Measurements from ENCODE around the gene LYPLAL1.
"Not testable (repeated sequence)": the region's sequence is repeated elsewhere in the genome, so short reads cannot be mapped to it uniquely, and the experiment has no call there.

The LYPLAL1 gene

DNA sequence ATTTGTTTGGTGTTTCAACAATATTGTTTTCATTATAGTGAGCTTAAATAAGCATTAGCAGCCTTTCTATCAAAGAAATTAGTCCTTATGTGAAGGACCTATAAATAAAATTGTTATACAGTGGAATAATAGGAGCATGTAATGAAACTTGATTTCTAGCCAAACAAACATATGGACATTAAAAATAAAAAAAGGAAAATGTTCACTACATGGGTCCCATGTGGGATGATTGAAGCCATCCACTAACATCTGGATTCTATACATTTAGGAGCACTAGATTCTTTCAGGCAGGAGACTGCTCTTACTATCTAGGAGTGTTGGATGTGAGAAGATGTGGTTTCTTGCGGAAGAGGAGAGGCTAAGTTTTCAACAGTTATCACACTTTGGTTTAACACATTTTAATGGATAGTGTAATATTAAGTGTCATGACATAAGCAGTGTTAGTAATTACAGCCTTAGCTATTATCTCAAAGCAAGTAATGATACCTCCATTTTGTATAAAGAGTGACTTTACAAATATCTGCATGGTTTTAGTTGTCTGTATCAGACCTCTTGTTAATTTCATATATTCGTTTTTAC lies 62.3 kb downstream of the LYPLAL1 start:
- Histone ChIP-seq H3K27ac (no peak overlapping the region), H3K4me3 (ENCODE audit: low read depth, low read length) (no peak overlapping the region), H3K36me3 (replicated peaks) (no peaks in the 10 kb centered on the region), H3K27me3 (replicated peaks) (no peaks in the 10 kb centered on the region)
- in situ Hi-C loops (cut with HindIII; ENCODE audit: low pct_ligation_motif_present, low sequenced_read_pairs): no loop called here
- no peak for DNase-seq
- TF ChIP-seq, protein P1, sequence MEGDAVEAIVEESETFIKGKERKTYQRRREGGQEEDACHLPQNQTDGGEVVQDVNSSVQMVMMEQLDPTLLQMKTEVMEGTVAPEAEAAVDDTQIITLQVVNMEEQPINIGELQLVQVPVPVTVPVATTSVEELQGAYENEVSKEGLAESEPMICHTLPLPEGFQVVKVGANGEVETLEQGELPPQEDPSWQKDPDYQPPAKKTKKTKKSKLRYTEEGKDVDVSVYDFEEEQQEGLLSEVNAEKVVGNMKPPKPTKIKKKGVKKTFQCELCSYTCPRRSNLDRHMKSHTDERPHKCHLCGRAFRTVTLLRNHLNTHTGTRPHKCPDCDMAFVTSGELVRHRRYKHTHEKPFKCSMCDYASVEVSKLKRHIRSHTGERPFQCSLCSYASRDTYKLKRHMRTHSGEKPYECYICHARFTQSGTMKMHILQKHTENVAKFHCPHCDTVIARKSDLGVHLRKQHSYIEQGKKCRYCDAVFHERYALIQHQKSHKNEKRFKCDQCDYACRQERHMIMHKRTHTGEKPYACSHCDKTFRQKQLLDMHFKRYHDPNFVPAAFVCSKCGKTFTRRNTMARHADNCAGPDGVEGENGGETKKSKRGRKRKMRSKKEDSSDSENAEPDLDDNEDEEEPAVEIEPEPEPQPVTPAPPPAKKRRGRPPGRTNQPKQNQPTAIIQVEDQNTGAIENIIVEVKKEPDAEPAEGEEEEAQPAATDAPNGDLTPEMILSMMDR (IDR thresholded peaks at IDR 0.05; ENCODE audit: low read depth, low read length, missing control alignments): no peak

DNA sequence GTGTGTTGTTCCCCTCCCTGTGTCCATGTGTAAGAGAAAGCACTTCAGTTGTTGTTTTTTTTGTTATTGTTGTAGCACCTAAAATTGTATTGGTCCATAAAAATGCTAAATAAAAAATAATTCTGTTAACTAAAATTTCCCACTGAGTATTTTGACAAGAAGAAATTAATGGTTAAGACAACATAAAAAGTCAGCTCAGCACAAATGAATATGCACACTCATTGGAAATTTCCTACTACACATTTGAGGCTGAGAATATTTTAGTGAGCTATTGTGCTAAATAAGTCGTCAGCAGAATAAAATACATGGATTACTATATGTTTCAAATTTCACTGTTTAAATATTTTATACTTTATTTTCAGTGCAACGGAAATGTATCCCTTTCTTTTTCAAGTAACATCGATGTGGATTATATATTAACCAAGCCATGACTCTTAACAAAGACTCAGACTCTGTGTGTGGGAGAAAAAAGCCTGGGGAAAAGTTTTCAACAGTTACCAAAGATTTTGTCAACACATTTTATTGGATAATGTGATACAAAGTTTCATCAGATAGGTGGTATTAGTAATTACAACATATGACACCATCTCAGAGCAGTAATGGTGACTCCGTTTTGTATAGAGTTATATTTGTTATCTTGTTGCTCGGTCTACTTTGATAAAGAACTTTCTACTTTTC lies 63.4 kb downstream of the LYPLAL1 start:
- DNase-seq: no peak
- in situ Hi-C loops (cut with HindIII; ENCODE audit: low pct_ligation_motif_present, low sequenced_read_pairs): no loop called here
- Histone ChIP-seq H3K4me3 (ENCODE audit: low read depth, low read length) (no peak overlapping the region), H3K27me3 (replicated peaks) (no peaks in the 10 kb centered on the region), H3K36me3 (replicated peaks) (no peaks in the 10 kb centered on the region), H3K27ac (no peak overlapping the region)
- TF ChIP-seq, protein P1 (IDR thresholded peaks at IDR 0.05; ENCODE audit: low read depth, low read length, missing control alignments): no peak

DNA sequence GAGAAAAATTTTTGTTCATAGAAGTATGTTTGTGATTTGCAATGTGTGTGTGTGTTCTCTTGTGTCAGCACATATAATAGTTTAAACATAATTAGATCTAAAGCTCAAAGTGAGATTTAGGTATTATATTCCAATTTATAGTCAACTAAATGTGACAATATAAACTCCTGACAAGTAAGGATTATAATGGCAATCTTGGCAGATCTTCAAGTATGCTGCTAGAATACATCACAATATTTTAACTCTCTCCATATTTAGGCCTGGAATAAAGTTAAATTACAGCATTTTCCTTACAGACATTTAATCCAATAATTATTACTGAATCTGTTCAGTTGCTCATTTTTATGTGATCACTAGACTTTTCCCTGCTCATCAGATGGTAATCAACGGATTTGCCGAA lies 65.8 kb downstream of the LYPLAL1 start:
- H3K27ac ChIP-seq: no peak overlapping the region
- in situ Hi-C loops (cut with HindIII; ENCODE audit: low pct_ligation_motif_present, low sequenced_read_pairs): no loop called here
- DNase-seq: no peak
- TF ChIP-seq, protein P1 (IDR thresholded peaks at IDR 0.05; ENCODE audit: low read depth, low read length, missing control alignments): no peak
- no peaks in the 10 kb centered on the region for H3K36me3 ChIP-seq (replicated peaks)
- H3K27me3 ChIP-seq (replicated peaks): no peaks in the 10 kb centered on the region
- H3K4me3 ChIP-seq (ENCODE audit: low read depth, low read length): no peak overlapping the region

DNA sequence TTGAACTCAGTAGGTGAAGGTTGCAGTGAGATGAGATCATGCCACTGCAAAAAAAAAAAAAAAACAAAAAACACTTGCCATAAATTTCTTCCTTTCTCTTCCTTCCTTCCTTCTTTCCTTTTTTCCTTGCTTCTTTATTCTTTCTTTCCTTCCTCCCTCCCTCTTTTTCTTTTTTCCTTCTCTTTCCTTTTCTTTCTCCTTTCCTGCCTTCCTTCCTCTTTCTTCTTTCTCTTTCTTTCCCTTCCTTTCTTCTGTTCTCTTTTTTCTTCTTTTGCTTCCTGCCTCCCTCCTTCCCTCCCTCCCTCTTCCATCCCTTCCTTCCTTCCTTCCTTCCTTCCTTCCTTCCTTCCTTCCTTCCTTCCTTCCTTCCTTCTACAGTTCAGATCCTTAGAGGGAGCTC lies 71.2 kb downstream of the LYPLAL1 start:
- Histone ChIP-seq H3K27ac (no peak overlapping the region), H3K4me3 (ENCODE audit: low read depth, low read length) (no peak overlapping the region), H3K27me3 (replicated peaks) (no peaks in the 10 kb centered on the region), H3K36me3 (replicated peaks) (no peaks in the 10 kb centered on the region)
- DNase-seq: no peak
- in situ Hi-C loops (cut with HindIII; ENCODE audit: low pct_ligation_motif_present, low sequenced_read_pairs): no loop called here
- TF ChIP-seq, protein P1 (IDR thresholded peaks at IDR 0.05; ENCODE audit: low read depth, low read length, missing control alignments): no peak

DNA sequence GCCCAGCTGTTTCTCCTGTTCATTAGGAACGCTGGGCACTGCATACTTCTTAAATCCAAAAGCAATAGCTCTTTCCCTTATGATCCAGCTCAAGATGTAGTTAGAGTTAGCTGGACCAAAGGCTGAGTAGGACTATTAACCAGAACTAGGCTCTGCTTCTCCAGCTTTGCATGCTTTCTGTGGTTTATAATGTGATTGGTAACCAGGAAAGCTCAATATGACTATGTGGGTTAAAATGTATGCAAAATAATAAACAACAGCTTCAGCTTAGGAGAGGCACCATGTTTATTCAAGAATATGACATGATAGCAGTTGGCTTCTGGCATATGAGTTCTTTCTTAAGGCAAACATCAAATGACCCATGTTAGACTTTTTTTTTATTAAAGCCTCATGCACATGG lies 73.8 kb downstream of the LYPLAL1 start:
- TF ChIP-seq, protein P1 (IDR thresholded peaks at IDR 0.05; ENCODE audit: low read depth, low read length, missing control alignments): no peak
- in situ Hi-C loops (cut with HindIII; ENCODE audit: low pct_ligation_motif_present, low sequenced_read_pairs): no loop called here
- no peak overlapping the region for H3K4me3 ChIP-seq (ENCODE audit: low read depth, low read length)
- H3K27me3 ChIP-seq (replicated peaks): no peaks in the 10 kb centered on the region
- no peak overlapping the region for H3K27ac ChIP-seq
- no peaks in the 10 kb centered on the region for H3K36me3 ChIP-seq (replicated peaks)
- no peak for DNase-seq

DNA sequence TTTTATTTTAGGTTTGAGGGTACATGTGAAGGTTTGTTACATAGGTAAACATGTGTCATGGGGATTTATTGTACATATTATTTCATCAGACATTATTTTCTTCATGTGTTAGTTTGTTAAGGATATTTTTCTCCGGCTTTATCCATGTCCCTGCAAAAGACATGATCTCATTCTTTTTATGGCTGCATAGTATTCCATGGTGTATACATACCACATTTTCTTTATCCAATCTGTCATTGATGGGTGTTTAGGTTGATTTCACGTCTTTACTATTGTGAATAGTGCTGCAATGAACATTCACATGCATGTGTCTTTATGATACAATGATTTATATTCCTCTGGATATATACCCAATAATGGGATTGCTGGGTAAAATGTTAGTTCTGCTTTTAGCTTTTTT lies 76.8 kb downstream of the LYPLAL1 start:
- H3K27ac ChIP-seq; H3K4me3 ChIP-seq (ENCODE audit: low read depth, low read length); in situ Hi-C loops (cut with HindIII; ENCODE audit: low pct_ligation_motif_present, low sequenced_read_pairs); H3K36me3 ChIP-seq (replicated peaks); DNase-seq; H3K27me3 ChIP-seq (replicated peaks): not testable (repeated sequence)
